ENCODE results near the gene SORBS2.

The SORBS2 gene

DNA sequence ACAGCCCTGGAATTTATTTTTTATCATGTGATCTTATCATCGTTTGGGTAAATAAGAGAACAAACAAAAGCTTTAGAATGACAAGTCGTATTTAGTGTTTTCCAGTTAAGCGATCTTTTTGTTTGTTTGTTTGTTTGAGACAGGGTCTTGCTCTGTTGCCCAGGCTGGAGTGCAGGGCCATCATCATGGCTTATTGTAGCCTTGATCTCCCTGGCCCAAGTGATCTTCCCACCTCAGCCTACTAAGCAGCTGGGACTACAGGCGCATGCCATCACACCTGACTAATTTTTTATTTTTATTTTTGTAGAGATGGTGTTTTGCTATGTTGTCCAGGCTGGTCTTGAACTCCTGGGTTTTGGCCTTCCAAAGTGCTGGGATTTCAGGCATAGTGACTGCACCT is 219.6 kb downstream of the SORBS2 start:
- H3K36me3 Mint-ChIP-seq (ENCODE audit: low read depth), result no peaks in the 10 kb centered on the region
- no peaks in the 10 kb centered on the region for H3K9me3 Mint-ChIP-seq
- H3K4me3 Mint-ChIP-seq, result no peak overlapping the region
- H3K27ac Mint-ChIP-seq, result no peak overlapping the region
- H3K27me3 Mint-ChIP-seq (ENCODE audit: low read depth, poor library complexity), result peaks cover 46% of the 10 kb centered on the region
- DNase-seq, result no peak
- TF ChIP-seq, protein P1, sequence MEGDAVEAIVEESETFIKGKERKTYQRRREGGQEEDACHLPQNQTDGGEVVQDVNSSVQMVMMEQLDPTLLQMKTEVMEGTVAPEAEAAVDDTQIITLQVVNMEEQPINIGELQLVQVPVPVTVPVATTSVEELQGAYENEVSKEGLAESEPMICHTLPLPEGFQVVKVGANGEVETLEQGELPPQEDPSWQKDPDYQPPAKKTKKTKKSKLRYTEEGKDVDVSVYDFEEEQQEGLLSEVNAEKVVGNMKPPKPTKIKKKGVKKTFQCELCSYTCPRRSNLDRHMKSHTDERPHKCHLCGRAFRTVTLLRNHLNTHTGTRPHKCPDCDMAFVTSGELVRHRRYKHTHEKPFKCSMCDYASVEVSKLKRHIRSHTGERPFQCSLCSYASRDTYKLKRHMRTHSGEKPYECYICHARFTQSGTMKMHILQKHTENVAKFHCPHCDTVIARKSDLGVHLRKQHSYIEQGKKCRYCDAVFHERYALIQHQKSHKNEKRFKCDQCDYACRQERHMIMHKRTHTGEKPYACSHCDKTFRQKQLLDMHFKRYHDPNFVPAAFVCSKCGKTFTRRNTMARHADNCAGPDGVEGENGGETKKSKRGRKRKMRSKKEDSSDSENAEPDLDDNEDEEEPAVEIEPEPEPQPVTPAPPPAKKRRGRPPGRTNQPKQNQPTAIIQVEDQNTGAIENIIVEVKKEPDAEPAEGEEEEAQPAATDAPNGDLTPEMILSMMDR (IDR thresholded peaks at IDR 0.05), result no peak
- H3K4me1 Mint-ChIP-seq, result peaks cover 40% of the 10 kb centered on the region

DNA sequence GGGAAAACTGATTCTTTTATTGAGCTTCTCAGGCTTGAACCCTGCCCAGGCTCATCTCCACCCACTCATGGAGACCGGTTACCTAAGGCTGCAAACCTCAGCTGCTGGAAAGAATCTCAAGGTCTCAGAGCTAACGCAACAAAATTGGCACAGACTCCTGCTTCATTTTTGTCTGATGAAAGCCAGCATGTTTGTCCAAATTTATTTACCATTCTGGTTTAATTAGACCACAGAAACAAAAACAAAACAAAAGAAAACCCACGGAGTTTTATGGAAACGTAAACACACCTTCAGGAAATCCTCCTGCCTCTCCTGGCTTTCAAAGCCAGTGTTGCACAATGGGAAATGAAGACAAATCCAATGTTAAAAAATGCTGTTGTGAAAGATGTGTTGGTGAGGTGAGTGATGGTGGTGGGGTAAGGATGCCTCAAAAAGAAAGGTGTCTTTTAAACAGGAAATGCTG is 220.3 kb downstream of the SORBS2 start:
- H3K36me3 Mint-ChIP-seq (ENCODE audit: low read depth), result no peaks in the 10 kb centered on the region
- H3K4me1 Mint-ChIP-seq, result peaks cover 47% of the 10 kb centered on the region
- TF ChIP-seq, protein P1 (IDR thresholded peaks at IDR 0.05), result no peak
- no peak overlapping the region for H3K4me3 Mint-ChIP-seq
- H3K9me3 Mint-ChIP-seq, result no peaks in the 10 kb centered on the region
- H3K27me3 Mint-ChIP-seq (ENCODE audit: low read depth, poor library complexity), result peaks cover 51% of the 10 kb centered on the region
- H3K27ac Mint-ChIP-seq, result no peak overlapping the region
- DNase-seq, result no peak

DNA sequence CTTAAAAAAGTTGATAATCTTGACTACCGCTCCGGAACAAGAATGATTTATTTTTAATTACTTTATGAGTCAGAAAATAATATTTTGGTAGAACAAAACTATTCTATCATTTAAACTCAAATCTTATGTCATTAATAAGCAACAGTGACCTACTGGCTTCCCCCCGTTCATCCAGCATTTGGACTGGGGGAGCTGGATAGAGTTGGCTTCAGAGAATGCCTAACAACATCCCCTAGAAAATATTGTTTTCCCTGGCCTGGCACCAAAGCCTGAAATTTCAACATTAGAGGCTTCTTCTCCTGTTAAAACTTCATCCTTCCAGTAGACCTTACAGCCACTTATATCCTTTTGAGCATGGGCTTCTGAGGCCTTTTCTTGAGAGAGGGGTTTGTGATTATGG is 221.0 kb downstream of the SORBS2 start:
- Mint-ChIP-seq H3K9me3 (no peaks in the 10 kb centered on the region), H3K4me1 (peaks cover 47% of the 10 kb centered on the region), H3K4me3 (no peak overlapping the region), H3K36me3 (ENCODE audit: low read depth) (no peaks in the 10 kb centered on the region), H3K27me3 (ENCODE audit: low read depth, poor library complexity) (peaks cover 52% of the 10 kb centered on the region), H3K27ac (no peak overlapping the region)
- TF ChIP-seq, protein P1 (IDR thresholded peaks at IDR 0.05), result no peak
- no peak for DNase-seq

DNA sequence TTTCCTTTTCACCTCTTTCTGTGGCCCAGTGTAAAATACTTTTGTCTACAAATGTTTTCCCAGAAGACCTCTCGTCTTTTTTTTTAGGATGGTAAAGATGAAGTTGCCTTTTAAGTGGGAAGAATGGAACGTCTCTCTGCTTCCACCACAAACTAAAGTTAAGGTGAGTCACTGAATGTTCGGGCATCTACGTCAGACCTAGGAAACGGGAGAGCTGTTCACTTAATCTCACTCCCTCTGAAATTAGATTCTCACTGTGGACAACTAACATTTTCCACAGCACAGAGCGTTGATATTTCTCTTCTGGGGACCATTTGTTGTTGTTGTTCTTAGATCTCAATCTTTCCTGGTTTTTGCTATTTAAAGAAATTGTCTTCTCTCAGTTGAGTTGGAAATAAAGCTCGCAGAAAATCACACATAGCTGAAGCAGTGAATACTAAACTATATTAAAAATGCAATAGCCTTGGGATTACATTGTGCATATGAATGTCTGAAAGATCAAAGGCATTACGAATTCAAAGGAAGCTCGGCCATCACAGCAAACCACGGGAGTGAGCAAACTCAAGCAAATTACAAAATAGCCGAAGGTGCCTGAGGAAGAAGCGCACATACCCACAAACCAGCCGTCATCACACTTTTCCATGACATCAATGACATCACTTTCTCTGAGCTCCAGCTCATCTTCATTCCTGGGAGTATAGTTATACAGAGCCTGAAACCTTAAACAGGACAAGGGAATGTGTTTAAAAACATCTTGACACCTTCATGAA is 222.7 kb downstream of the SORBS2 start:
- no peaks in the 10 kb centered on the region for H3K9me3 Mint-ChIP-seq
- TF ChIP-seq, protein P1 (IDR thresholded peaks at IDR 0.05), result no peak
- no peak for DNase-seq
- no peaks in the 10 kb centered on the region for H3K36me3 Mint-ChIP-seq (ENCODE audit: low read depth)
- H3K27ac Mint-ChIP-seq, result no peak overlapping the region
- peaks cover 47% of the 10 kb centered on the region for H3K4me1 Mint-ChIP-seq
- H3K4me3 Mint-ChIP-seq, result no peak overlapping the region
- peaks cover 69% of the 10 kb centered on the region for H3K27me3 Mint-ChIP-seq (ENCODE audit: low read depth, poor library complexity)

DNA sequence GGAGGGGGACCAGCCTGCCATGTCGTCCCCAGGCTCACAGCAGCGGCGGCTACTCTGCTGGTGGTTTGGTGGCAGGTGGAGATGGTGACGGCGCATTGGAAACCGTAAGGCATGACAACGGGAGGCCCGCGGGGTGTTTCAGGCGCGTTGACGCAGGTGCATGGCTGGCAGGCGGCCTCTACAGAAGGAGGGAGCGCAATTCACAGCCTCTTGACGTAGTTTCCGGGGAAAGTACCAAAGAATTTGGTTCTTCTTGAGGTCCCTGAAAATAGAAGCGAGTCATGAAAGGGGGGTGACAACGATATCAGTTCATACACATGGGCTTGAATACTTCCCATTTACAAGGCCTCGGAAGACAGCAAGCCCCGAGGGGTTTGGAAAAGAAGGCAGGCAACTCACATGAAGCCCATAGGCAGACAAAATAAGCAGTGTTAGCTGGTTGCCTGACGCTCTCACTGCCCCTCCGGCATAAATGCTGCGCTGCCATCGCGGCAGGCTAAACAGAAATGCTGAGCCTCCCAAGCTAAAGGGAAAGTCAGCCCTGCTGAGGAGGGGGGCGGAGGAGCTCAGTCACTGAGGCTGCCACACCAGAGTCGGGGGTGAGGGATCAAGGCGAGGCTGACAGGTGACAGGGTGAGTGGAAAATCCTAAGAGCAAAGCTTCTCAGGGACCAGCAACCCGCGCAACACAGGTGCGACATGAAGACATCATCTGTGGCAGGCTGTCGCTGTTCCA is 224.4 kb downstream of the SORBS2 start:
- H3K4me3 Mint-ChIP-seq, result peak overlapping the region; percentile 72
- H3K27me3 Mint-ChIP-seq (ENCODE audit: low read depth, poor library complexity), result peaks cover 64% of the 10 kb centered on the region
- peaks cover 35% of the 10 kb centered on the region for H3K4me1 Mint-ChIP-seq
- H3K9me3 Mint-ChIP-seq, result no peaks in the 10 kb centered on the region
- DNase-seq, result peak; percentile 53
- H3K27ac Mint-ChIP-seq, result no peak overlapping the region
- TF ChIP-seq, protein P1 (IDR thresholded peaks at IDR 0.05), result no peak
- H3K36me3 Mint-ChIP-seq (ENCODE audit: low read depth), result no peaks in the 10 kb centered on the region

Data from nephron progenitor cell (in vitro differentiated cells).